Loucy (cell line): ENCODE measurements around the gene ACTR3C.
A peak's percentile ranks its signal among the peaks of the same experiment; 100 is the strongest.

Experiments
- H2AFZ ChIP-seq: fragments of 200-600 bp; sonication (generic); 2 replicates; pipeline ENCODE4 v1.6.0; 2016; ENCODE audit warnings: antibody characterized with exemption, mild to moderate bottlenecking, low read length, moderate library complexity
- H3F3A ChIP-seq: fragments of 200-600 bp; 2 replicates; pipeline ENCODE4 v1.6.0; 2016; ENCODE audit warnings: antibody characterized with exemption, low read depth, mild to moderate bottlenecking
- H3K27me3 ChIP-seq: fragments of 200-600 bp; sonication (generic); 2 replicates; pipeline ENCODE4 v1.6.1; 2014; ENCODE audit warnings: low read length, mild to moderate bottlenecking; ENCODE audit not compliant: insufficient read depth, poor library complexity, severe bottlenecking
- H3K36me3 ChIP-seq: fragments of 200-600 bp; sonication (generic); 2 replicates; pipeline ENCODE4 v1.6.1; 2016; ENCODE audit warnings: low read length; ENCODE audit not compliant: insufficient read depth
- H3K4me1 ChIP-seq: fragments of 200-600 bp; sonication (generic); 2 replicates; pipeline ENCODE4 v1.5.1; 2014; ENCODE audit warnings: low read length, mild to moderate bottlenecking; ENCODE audit not compliant: insufficient read depth, poor library complexity, severe bottlenecking
- H3K4me2 ChIP-seq: fragments of 200-600 bp; sonication (generic); 2 replicates; pipeline ENCODE4 v1.6.0; 2014; ENCODE audit warnings: antibody characterized with exemption, low read length, low read depth, mild to moderate bottlenecking; ENCODE audit not compliant: poor library complexity, severe bottlenecking
- H3K4me3 ChIP-seq: fragments of 200-600 bp; sonication (generic); 2 replicates; pipeline ENCODE4 v1.5.1; 2014; ENCODE audit warnings: low read length, mild to moderate bottlenecking, mixed read lengths; ENCODE audit not compliant: poor library complexity, severe bottlenecking
- H3K79me2 ChIP-seq: fragments of 200-600 bp; sonication (generic); 2 replicates; pipeline ENCODE4 v1.6.1; 2014; ENCODE audit warnings: low read length; ENCODE audit not compliant: insufficient read depth
- H3K9ac ChIP-seq: fragments of 200-600 bp; sonication (generic); 2 replicates; pipeline ENCODE4 v1.6.0; 2014; ENCODE audit warnings: mild to moderate bottlenecking, low read depth, low read length, moderate library complexity; ENCODE audit not compliant: poor library complexity, severe bottlenecking
- H3K9me2 ChIP-seq: fragments of 200-600 bp; sonication (generic); replicated peaks from 2 replicates; pipeline ENCODE4 v1.6.1; 2016; ENCODE audit warnings: low read depth, low read length, mixed read lengths
- H3K9me3 ChIP-seq: fragments of 200-600 bp; sonication (generic); 2 replicates; pipeline ENCODE4 v1.6.1; 2014; ENCODE audit warnings: mild to moderate bottlenecking, antibody characterized with exemption, low read length, low read depth; ENCODE audit not compliant: insufficient read depth
- H4K20me1 ChIP-seq: fragments of 200-600 bp; sonication (generic); 2 replicates; pipeline ENCODE4 v1.6.0; 2014; ENCODE audit warnings: antibody characterized with exemption, low read length, mild to moderate bottlenecking; ENCODE audit not compliant: insufficient read depth, poor library complexity, severe bottlenecking
- CTCF ChIP-seq: fragments of 200-600 bp; sonication (generic); conservative IDR thresholded peaks from 2 replicates; pipeline ENCODE4 v1.5.1; 2014; ENCODE audit warnings: mild to moderate bottlenecking, antibody characterized with exemption, low read length
- EZH2phosphoT487 ChIP-seq: fragments of 200-600 bp; IDR thresholded peaks from 2 replicates; pipeline ENCODE4 v1.6.1; 2018; ENCODE audit warnings: antibody characterized with exemption, mild to moderate bottlenecking, moderate library complexity, borderline replicate concordance

Gene ACTR3C

GRCh38 chr7:150322833-150323681, at the start of gene ACTR3C, which contains the start of gene LRRC61:
TSS of gene ACTR3C (minus strand) at chr7:150323545. CDS start at chr7:150295296, 28,249 bp downstream.
TSS of gene LRRC61 (plus strand) at chr7:150323355. CDS start at chr7:150336862, 13,507 bp downstream.
- Histone ChIP-seq H3K4me2 (peak within 1 kb of the TSS; percentile 98), H3K4me3 (peak within 1 kb of the TSS; percentile 92), H3K36me3 (peaks cover 22% of the 10 kb centered on the region), H3K79me2 (peaks cover 75% of the 10 kb centered on the region), H3K9me3 (no peaks in the 10 kb centered on the region), H3K9me2 (no peaks in the 10 kb centered on the region), H3K9ac (peak within 1 kb of the TSS; percentile 100), H3F3A (no peaks in the 10 kb centered on the region), H4K20me1 (peaks cover 22% of the 10 kb centered on the region), H3K4me1 (peaks cover 69% of the 10 kb centered on the region), H2AFZ (peak within 1 kb of the TSS; percentile 92), H3K27me3 (peaks cover 9% of the 10 kb centered on the region)
- TF ChIP-seq CTCF = peak; percentile 54
- TF ChIP-seq EZH2phosphoT487 = no peak

DNA sequence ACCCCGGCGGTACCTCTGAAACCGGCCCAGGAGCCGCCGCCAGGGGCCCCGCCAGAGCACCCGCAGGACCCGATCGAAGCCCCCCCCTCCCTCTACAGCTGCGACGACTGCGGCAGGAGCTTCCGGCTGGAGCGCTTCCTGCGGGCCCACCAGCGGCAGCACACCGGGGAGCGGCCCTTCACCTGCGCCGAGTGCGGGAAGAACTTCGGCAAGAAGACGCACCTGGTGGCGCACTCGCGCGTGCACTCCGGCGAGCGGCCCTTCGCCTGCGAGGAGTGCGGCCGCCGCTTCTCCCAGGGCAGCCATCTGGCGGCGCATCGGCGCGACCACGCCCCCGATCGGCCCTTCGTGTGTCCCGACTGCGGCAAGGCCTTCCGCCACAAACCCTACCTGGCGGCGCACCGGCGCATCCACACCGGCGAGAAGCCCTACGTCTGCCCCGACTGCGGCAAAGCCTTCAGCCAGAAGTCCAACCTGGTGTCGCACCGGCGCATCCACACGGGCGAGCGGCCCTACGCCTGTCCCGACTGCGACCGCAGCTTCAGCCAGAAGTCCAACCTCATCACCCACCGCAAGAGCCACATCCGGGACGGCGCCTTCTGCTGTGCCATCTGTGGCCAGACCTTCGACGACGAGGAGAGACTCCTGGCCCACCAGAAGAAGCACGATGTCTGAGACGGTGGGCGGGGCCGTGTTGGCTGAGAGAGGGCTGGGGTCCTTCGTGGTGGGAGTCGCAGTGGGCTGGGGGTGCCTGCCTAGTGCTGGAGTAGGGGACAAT, 49.1 kb upstream of the ACTR3C start:
- no peaks in the 10 kb centered on the region for H3K9me3 ChIP-seq
- TF ChIP-seq CTCF = no peak
- peaks cover 71% of the 10 kb centered on the region for H3K79me2 ChIP-seq
- H3K27me3 ChIP-seq = peaks cover 6% of the 10 kb centered on the region
- H3K9me2 ChIP-seq = no peaks in the 10 kb centered on the region
- peaks cover 19% of the 10 kb centered on the region; the same call in 1 of the 2 replicates for H3K36me3 ChIP-seq
- H3K4me2 ChIP-seq = peak overlapping the region; percentile 57
- 0 out of 2 replicates have a peak, but pooled peaks cover 4% of the 10 kb centered on the region for H3F3A ChIP-seq
- peaks cover 53% of the 10 kb centered on the region for H4K20me1 ChIP-seq
- H3K9ac ChIP-seq = peak overlapping the region; percentile 33
- H2AFZ ChIP-seq = no peak overlapping the region
- peak overlapping the region; percentile 17 for H3K4me3 ChIP-seq
- H3K4me1 ChIP-seq = peaks cover 37% of the 10 kb centered on the region

DNA sequence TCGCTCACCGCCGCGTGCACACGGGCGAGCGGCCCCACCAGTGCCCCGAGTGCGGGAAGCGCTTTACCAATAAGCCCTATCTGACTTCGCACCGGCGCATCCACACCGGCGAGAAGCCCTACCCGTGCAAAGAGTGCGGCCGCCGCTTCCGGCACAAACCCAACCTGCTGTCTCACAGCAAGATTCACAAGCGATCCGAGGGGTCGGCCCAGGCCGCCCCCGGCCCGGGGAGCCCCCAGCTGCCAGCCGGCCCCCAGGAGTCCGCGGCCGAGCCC, 48.6 kb upstream of the ACTR3C start:
- no peak overlapping the region for H3K9ac ChIP-seq
- peaks cover 6% of the 10 kb centered on the region for H3K27me3 ChIP-seq
- no peak overlapping the region for H3K4me2 ChIP-seq
- H3K9me2 ChIP-seq = no peaks in the 10 kb centered on the region
- peaks cover 38% of the 10 kb centered on the region for H3K4me1 ChIP-seq
- 0 out of 2 replicates have a peak, but pooled peaks cover 5% of the 10 kb centered on the region for H3F3A ChIP-seq
- peaks cover 51% of the 10 kb centered on the region for H4K20me1 ChIP-seq
- no peak overlapping the region for H3K4me3 ChIP-seq
- H3K36me3 ChIP-seq = peaks cover 19% of the 10 kb centered on the region; the same call in 1 of the 2 replicates
- H3K9me3 ChIP-seq = no peaks in the 10 kb centered on the region
- peaks cover 71% of the 10 kb centered on the region for H3K79me2 ChIP-seq
- no peak overlapping the region for H2AFZ ChIP-seq
- no peak for TF ChIP-seq CTCF
- no peak for TF ChIP-seq EZH2phosphoT487
